NCI-H1048 (cell line): Measurements from ENCODE around the gene NNAT.

Experiments
- DNase-seq: peaks from one replicate; lab custom pipeline; 2025; lab: John Stamatoyannopoulos, UW

The NNAT gene

GRCh38 chr20:37502654-37503053 is 18.4 kb upstream of the NNAT start:
- no peak for DNase-seq

- no peak for DNase-seq
Measured at GRCh38 chr20:37503256-37503927, 17.7 kb upstream of the NNAT start.

GRCh38 chr20:37504404-37505096 is 16.5 kb upstream of the NNAT start:
- DNase-seq, result no peak

- no peak for DNase-seq
Measured at GRCh38 chr20:37505263-37506151, 15.5 kb upstream of the NNAT start.

- no peak for DNase-seq
Measured at GRCh38 chr20:37506152-37506725, 14.8 kb upstream of the NNAT start.

- no peak for DNase-seq
Measured at GRCh38 chr20:37510226-37510625, 10.8 kb upstream of the NNAT start.

- no peak for DNase-seq
Measured at GRCh38 chr20:37511610-37512275, 9.3 kb upstream of the NNAT start.

- DNase-seq, result no peak
Measured at GRCh38 chr20:37513779-37514359, 7.2 kb upstream of the NNAT start.

- DNase-seq, result no peak
Measured at GRCh38 chr20:37515876-37516275, 5.2 kb upstream of the NNAT start.

GRCh38 chr20:37516811-37517750 is 4.0 kb upstream of the NNAT start:
- no peak for DNase-seq

- DNase-seq, result no peak
Measured at GRCh38 chr20:37518059-37518458, 3.0 kb upstream of the NNAT start.

GRCh38 chr20:37518606-37519507 is 2.2 kb upstream of the NNAT start:
- DNase-seq, result no peak

- no peak for DNase-seq
Measured at GRCh38 chr20:37519508-37520418, 1.3 kb upstream of the NNAT start.

- DNase-seq, result no peak
Measured at GRCh38 chr20:37520419-37520955, 563 bp upstream of the NNAT start.

GRCh38 chr20:37522260-37523011 is 1.4 kb downstream of the NNAT start:
- DNase-seq, result no peak

GRCh38 chr20:37523012-37523391 is 2.0 kb downstream of the NNAT start:
- DNase-seq, result no peak
